ENCODE measurements around the gene TESPA1. TPM values are rescaled to one million over a fixed set of nuclear protein-coding genes. Genes with fewer than 3 reads are reported as not detected.

TESPA1 gene
- total and polyA plus RNA-seq, 9 of the 15 experiments (the other 6 are each of a cell fraction or from before 2014, with no cell fraction given), result 0.72 to 7.1 (median 2.4) TPM

GRCh38 chr12:54940727-54941315 is 43.7 kb downstream of the TESPA1 start:
- FAIRE-seq, result no peak
- Histone ChIP-seq H3K4me3 (no peak overlapping the region), H3K27ac (ENCODE audit: extremely low read depth, low read depth, low read length) (no peak overlapping the region)

More at GRCh38 chr12:54940727-54941315, 43.7 kb downstream of the TESPA1 start:
- WGBS (ENCODE audit: insufficient coverage, low coverage, missing lambda C conversion rate), result 6% methylated on average over 6 of the region's 6 CpGs
- Histone ChIP-seq H3K9me3 (replicated peaks; ENCODE audit: control insufficient read depth, insufficient read depth, low read depth, low read length) (no peaks in the 10 kb centered on the region), H2AFZ (ENCODE audit: low read depth, low read length) (peak overlapping the region; percentile 34; the same call in 1 of the 2 replicates), H3K4me1 (replicated peaks in 1 of 2; ENCODE audit: control insufficient read depth in 2 of 2, insufficient read depth in 2 of 2, low read length in 2 of 2) (peaks cover 0 to 3% of the 10 kb centered on the region in 2 experiments; a peak in 3 of 5 replicates), H3K79me2 (ENCODE audit: control insufficient read depth, insufficient read depth, low read length) (no peaks in the 10 kb centered on the region), H3K4me2 (ENCODE audit: insufficient read depth, low read length) (no peak overlapping the region), H4K20me1 (replicated peaks; ENCODE audit: control insufficient read depth, insufficient read depth, low read length) (no peaks in the 10 kb centered on the region), H3K36me3 (ENCODE audit: control insufficient read depth, insufficient read depth, low read length) (no peaks in the 10 kb centered on the region), H3K27me3 (ENCODE audit: control insufficient read depth in 2 of 2, insufficient read depth in 2 of 2, low read length in 2 of 2) (no peaks in the 10 kb centered on the region), H3K9ac (ENCODE audit: insufficient read depth in 1 of 2, low read depth in 2 of 2, low read length in 2 of 2) (no peak overlapping the region), H3K9me1 (ENCODE audit: control insufficient read depth, insufficient read depth, low read length) (no peaks in the 10 kb centered on the region)
- intact Hi-C loops (cut with micrococcal nuclease), result no loop called here
- POLR2A ChIA-PET, result interaction anchor here (1.3 kb wide), 1 partner anchor 16 kb away, joined by 4 read pairs; no protein-coding TSS in a partner anchor
- DNase-seq (ENCODE audit: extremely low read depth in 1 of 4, low spot score in 3 of 4), result no peak
- BruUV-seq (replicated peaks), result no TSS peak
- no peak for ATAC-seq
- TF ChIP-seq ZNF511 (CRISPR knock-in tag; IDR thresholded peaks at IDR 0.05), result no peak
- TF ChIP-seq, protein P1, sequence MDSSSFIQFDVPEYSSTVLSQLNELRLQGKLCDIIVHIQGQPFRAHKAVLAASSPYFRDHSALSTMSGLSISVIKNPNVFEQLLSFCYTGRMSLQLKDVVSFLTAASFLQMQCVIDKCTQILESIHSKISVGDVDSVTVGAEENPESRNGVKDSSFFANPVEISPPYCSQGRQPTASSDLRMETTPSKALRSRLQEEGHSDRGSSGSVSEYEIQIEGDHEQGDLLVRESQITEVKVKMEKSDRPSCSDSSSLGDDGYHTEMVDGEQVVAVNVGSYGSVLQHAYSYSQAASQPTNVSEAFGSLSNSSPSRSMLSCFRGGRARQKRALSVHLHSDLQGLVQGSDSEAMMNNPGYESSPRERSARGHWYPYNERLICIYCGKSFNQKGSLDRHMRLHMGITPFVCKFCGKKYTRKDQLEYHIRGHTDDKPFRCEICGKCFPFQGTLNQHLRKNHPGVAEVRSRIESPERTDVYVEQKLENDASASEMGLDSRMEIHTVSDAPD (CRISPR knock-in tag; IDR thresholded peaks at IDR 0.05), result no peak
- TF ChIP-seq PHF20 (IDR thresholded peaks at IDR 0.05; ENCODE audit: partially characterized antibody), result no peak
- TF ChIP-seq BRF1 (IDR thresholded peaks at IDR 0.05; ENCODE audit: borderline replicate concordance, extremely low read depth, insufficient read length), result no peak
- TF ChIP-seq TSC22D4 (tag; IDR thresholded peaks at IDR 0.05), result no peak
- no peak for TF ChIP-seq FOXJ3 (CRISPR knock-in tag; IDR thresholded peaks at IDR 0.05)
- no peak for TF ChIP-seq HNRNPLL (IDR thresholded peaks at IDR 0.05; ENCODE audit: low read depth, low read length, poor library complexity, severe bottlenecking)
- TF ChIP-seq ZNF3 (CRISPR knock-in tag; IDR thresholded peaks at IDR 0.05), result no peak
- no peak for TF ChIP-seq GABPB1 (CRISPR knock-in tag; IDR thresholded peaks at IDR 0.05)
- TF ChIP-seq CC2D1A (IDR thresholded peaks at IDR 0.05), result no peak
- no peak for TF ChIP-seq SNRNP70 (optimal IDR thresholded peaks at IDR 0.05; ENCODE audit: low read depth, low read length)
- CTCF ChIA-PET (ENCODE audit: low intra/inter-chr PET ratio), result no interaction called here
- in situ Hi-C loops (cut with MboI), result no loop called here
